Rectal smooth muscle tissue (tissue), 1 donor: ENCODE measurements around the gene MC1R.
"Not testable (repeated sequence)": the region's sequence is repeated elsewhere in the genome, so short reads cannot be mapped to it uniquely, and the experiment has no call there.

ENCODE experiments used
- H3K27ac ChIP-seq: one replicate; pipeline ENCODE4 v1.7.0; 2013; ENCODE audit warnings: low read depth, low read length, inconsistent platforms
- H3K27me3 ChIP-seq: one replicate; pipeline ENCODE4 v1.7.0; 2013; ENCODE audit warnings: low read length; ENCODE audit not compliant: control insufficient read depth, insufficient read depth
- H3K36me3 ChIP-seq: one replicate; pipeline ENCODE4 v1.7.0; 2013; ENCODE audit warnings: low read length; ENCODE audit not compliant: control insufficient read depth, insufficient read depth
- H3K4me1 ChIP-seq: one replicate; pipeline ENCODE4 v1.7.0; 2013; ENCODE audit warnings: low read length; ENCODE audit not compliant: control insufficient read depth, insufficient read depth
- H3K4me3 ChIP-seq: one replicate; pipeline ENCODE4 v1.7.0; 2013; ENCODE audit warnings: low read length
- H3K9ac ChIP-seq: one replicate; pipeline ENCODE4 v1.7.0; 2013; ENCODE audit warnings: low read length

Gene MC1R

DNA sequence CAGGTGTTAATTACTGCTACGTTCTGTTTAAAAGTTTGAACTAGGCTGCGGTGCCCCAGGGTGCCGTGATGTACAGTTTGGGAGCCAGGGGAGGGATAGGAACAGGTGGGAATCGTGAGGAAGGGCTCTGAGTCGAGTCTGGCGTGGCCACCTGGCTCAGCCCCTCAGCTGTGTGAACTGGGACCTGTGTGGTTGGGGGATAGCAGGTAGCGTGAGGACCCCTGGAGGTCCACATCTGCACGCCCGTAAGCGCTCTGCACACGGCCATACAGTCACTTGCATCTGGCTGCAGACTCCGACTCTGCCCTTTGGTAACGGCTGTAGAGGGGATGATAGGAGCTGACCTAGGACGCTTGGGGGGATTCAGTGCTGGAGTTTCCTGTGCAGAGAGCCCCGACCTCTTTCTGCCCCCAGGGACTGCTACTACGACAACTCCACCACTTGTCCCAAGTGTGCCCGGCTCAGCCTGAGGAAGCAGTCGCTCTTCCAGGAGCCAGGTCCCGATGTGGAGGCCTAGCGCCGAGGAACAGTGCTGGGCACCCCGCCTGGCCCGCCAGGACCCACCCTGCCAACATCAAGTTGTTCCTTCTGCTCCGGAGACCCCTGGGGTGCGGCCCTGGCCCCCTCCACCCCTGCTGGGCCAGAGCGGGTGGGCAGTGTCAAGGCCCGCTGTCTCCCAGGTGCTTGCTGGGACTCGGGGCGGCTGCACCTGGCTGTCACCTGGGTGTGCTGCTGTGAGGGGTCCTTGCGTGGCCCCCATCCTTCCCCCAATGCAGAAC lies 47.0 kb downstream of the MC1R start:
- no peak overlapping the region for H3K4me3 ChIP-seq

DNA sequence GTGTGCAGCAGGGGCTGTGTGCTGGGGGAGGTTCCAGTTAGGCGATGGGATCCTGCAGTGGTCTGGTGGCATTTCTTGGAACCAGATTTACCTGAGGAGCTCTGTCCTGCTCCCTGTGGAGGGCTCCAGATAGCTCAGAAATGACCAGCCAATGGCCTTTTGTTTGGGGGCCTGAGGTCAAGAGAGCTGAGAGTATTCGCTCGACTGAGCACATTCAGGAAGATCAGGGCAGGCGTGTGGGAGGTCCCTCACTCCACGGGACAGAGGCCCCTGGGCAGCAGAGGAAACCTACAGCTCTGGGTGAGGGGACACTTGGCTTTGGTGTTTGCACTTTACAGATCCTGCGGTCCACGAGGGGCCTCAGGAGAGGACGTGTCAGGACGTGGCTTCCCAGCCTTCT lies 48.1 kb downstream of the MC1R start:
- Histone ChIP-seq H3K36me3 (no peaks in the 10 kb centered on the region), H3K4me1 (peaks cover 10% of the 10 kb centered on the region), H3K27ac (no peak overlapping the region), H3K9ac (no peak overlapping the region), H3K27me3 (no peaks in the 10 kb centered on the region), H3K4me3 (no peak overlapping the region)

More for the DNA sequence above, 47.0 kb downstream of the MC1R start:
- no peaks in the 10 kb centered on the region for H3K4me1 ChIP-seq
- no peaks in the 10 kb centered on the region for H3K27me3 ChIP-seq
- H3K36me3 ChIP-seq: peaks cover 2% of the 10 kb centered on the region
- H3K9ac ChIP-seq: no peak overlapping the region
- no peak overlapping the region for H3K27ac ChIP-seq

DNA sequence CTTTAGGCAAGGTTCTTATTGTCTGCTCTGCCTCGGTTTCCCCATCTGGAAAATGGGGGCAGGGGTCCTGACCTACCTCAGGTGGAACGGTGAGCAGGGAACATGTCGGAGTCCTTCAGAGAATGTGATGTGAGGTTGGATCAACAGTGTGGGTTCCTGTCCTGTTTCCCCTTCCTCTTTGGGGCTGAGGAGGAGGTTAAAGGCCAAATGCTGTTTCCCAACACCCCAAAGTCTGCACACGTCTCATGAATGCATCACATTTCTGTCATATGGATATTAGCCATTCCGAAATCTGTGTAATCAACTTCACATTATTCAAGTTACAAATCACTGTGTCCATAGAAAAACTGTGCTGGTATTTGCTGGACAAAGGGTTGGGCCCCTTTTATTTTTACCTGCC lies 48.8 kb downstream of the MC1R start:
- H3K4me3 ChIP-seq, H3K36me3 ChIP-seq, H3K27me3 ChIP-seq, H3K9ac ChIP-seq, H3K27ac ChIP-seq: not testable (repeated sequence)
- H3K4me1 ChIP-seq: peaks cover 11% of the 10 kb centered on the region

DNA sequence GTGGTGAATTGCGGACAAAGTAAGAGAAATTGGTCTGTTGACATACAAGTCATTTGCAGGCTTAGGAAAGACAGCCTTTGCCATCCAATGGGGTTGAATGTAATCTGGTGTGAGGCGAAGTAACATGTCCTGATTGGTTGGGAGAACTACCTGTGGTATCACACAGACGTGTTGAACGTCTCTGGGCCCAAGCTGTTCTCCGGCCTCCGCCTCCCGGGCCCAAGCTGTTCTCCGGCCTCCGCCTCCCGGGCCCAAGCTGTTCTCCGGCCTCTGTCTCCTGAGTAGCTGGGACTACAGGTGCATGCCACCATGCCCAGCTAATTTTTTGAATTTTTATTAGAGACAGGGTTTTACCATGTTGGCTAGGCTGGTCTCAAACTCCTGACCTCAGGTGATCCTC lies 49.4 kb downstream of the MC1R start:
- not testable (repeated sequence) for H3K27ac ChIP-seq, H3K27me3 ChIP-seq, H3K36me3 ChIP-seq, H3K4me3 ChIP-seq, H3K9ac ChIP-seq
- H3K4me1 ChIP-seq: peaks cover 11% of the 10 kb centered on the region

DNA sequence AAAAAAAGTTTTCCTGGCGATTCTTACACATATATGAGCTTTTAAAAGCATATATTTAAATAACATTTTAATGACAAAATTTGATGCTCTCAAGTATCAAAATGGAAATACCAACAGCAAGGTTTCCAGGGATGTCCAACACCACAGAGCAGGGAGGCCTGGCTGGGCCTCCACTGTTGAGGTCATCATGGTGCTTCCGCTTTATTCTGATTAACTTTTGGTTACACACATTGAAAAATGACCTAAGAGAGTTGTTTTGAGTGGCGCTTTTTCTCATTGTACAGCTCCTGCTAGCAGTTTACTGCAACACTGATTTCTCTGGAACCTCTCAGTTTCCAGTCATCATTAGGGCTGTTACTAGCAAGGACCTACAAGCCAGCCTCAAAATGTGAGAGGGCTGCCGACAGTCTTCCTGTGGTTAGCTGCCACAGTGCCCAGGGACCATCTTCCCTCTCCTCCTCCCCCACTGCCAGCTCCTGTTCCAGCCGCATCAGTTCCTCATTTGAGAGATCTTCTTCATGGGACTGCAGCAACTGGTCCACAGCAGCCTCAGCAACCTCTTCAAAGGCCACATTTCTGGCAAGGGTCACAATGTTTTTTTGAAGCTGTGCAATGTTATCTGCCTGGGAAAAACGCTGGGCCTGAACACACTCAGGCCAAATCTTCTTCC lies 51.2 kb downstream of the MC1R start:
- no peak overlapping the region for H3K4me3 ChIP-seq
- no peak overlapping the region for H3K27ac ChIP-seq
- no peaks in the 10 kb centered on the region for H3K36me3 ChIP-seq
- H3K27me3 ChIP-seq: no peaks in the 10 kb centered on the region
- H3K4me1 ChIP-seq: peaks cover 17% of the 10 kb centered on the region
- no peak overlapping the region for H3K9ac ChIP-seq
